LNCaP clone FGC (cell line): ENCODE results near the gene RALGAPA1.
A peak's percentile ranks its signal among the peaks of the same experiment; 100 is the strongest.

ENCODE experiments used
- DNase-seq: peaks from one replicate; pipeline ENCODE4 v3.0.0-alpha.2; 2011; ENCODE audit warnings: low read depth
- H3K4me3 ChIP-seq: 2 replicates; pipeline ENCODE4 v1.5.1; 2011; ENCODE audit warnings: mild to moderate bottlenecking, low read depth, low read length, control low read depth
- CTCF ChIP-seq: IDR thresholded peaks from 2 replicates; pipeline ENCODE4 v1.5.1; 2012; ENCODE audit warnings: mild to moderate bottlenecking; ENCODE audit not compliant: control insufficient read depth, insufficient read depth; ENCODE audit errors: extremely low read depth

The RALGAPA1 gene

GRCh38 chr14:35821564-35822411, 12.7 kb upstream of the RALGAPA1 start:
- TF ChIP-seq CTCF, result peak; percentile 73
- no peak overlapping the region for H3K4me3 ChIP-seq
- no peak for DNase-seq

- DNase-seq, result no peak
- no peak overlapping the region for H3K4me3 ChIP-seq
- TF ChIP-seq CTCF, result no peak
Observed at GRCh38 chr14:35819591-35820540, 10.8 kb upstream of the RALGAPA1 start.

- DNase-seq, result peak; percentile 25
- TF ChIP-seq CTCF, result peak; percentile 84
- H3K4me3 ChIP-seq, result no peak overlapping the region
Observed at GRCh38 chr14:35818346-35819115, 9.4 kb upstream of the RALGAPA1 start.

- TF ChIP-seq CTCF, result peak; percentile 73
- H3K4me3 ChIP-seq, result no peak overlapping the region
Observed at GRCh38 chr14:35814371-35815005, 5.4 kb upstream of the RALGAPA1 start.

GRCh38 chr14:35810963-35811362, 1.9 kb upstream of the RALGAPA1 start:
- no peak for DNase-seq
- H3K4me3 ChIP-seq, result no peak overlapping the region
- TF ChIP-seq CTCF, result no peak

More at GRCh38 chr14:35814371-35815005, 5.4 kb upstream of the RALGAPA1 start:
- DNase-seq, result no peak

GRCh38 chr14:35809597-35809996, 502 bp upstream of the RALGAPA1 start:
- no peak for TF ChIP-seq CTCF
- H3K4me3 ChIP-seq, result peak overlapping the region; percentile 82
- no peak for DNase-seq
